NCI-H1694 (cell line): ENCODE results near the gene DDIT4.
"Not testable (repeated sequence)": the region's sequence is repeated elsewhere in the genome, so short reads cannot be mapped to it uniquely, and the experiment has no call there.

Experiments used
- DNase-seq: peaks from one replicate; lab custom pipeline; 2025; lab: John Stamatoyannopoulos, UW

Gene DDIT4

GRCh38 chr10:72273410-72274212, at the start of gene DDIT4:
TSS of gene DDIT4 (plus strand) at chr10:72273924. CDS start at chr10:72274217, 293 bp downstream.
- peak; percentile 92 for DNase-seq

GRCh38 chr10:72224191-72224590, 49.5 kb upstream of the DDIT4 start:
- DNase-seq, result not testable (repeated sequence)

GRCh38 chr10:72226418-72227027, 47.2 kb upstream of the DDIT4 start:
- no peak for DNase-seq

- DNase-seq, result no peak
These were observed 45.9 kb upstream of the DDIT4 start for GRCh38 chr10:72227826-72228225.

GRCh38 chr10:72228318-72228751, 45.4 kb upstream of the DDIT4 start:
- no peak for DNase-seq

- no peak for DNase-seq
These were observed 44.2 kb upstream of the DDIT4 start for GRCh38 chr10:72229261-72230251.

- no peak for DNase-seq
These were observed 40.1 kb upstream of the DDIT4 start for GRCh38 chr10:72233621-72234020.

- DNase-seq, result no peak
These were observed 39.1 kb upstream of the DDIT4 start for GRCh38 chr10:72234560-72235095.

- DNase-seq, result no peak
These were observed 38.0 kb upstream of the DDIT4 start for GRCh38 chr10:72235544-72236279.

GRCh38 chr10:72238392-72239175, 35.1 kb upstream of the DDIT4 start:
- no peak for DNase-seq

- DNase-seq, result no peak
These were observed 34.3 kb upstream of the DDIT4 start for GRCh38 chr10:72239409-72239808.

GRCh38 chr10:72240371-72240770, 33.4 kb upstream of the DDIT4 start:
- no peak for DNase-seq

GRCh38 chr10:72241691-72242252, 32.0 kb upstream of the DDIT4 start:
- DNase-seq, result no peak

GRCh38 chr10:72242675-72243074, 31.0 kb upstream of the DDIT4 start:
- DNase-seq, result no peak

GRCh38 chr10:72243822-72244437, 29.8 kb upstream of the DDIT4 start:
- no peak for DNase-seq

- no peak for DNase-seq
These were observed 29.1 kb upstream of the DDIT4 start for GRCh38 chr10:72244573-72245038.

- DNase-seq, result no peak
These were observed 27.7 kb upstream of the DDIT4 start for GRCh38 chr10:72245949-72246525.

- DNase-seq, result no peak
These were observed 25.1 kb upstream of the DDIT4 start for GRCh38 chr10:72248468-72249151.
